ENCODE measurements around the gene TRAPPC2L.

TRAPPC2L gene

GRCh38 chr16:88910284-88911135 lies 53.6 kb downstream of the TRAPPC2L start:
- no peak for DNase-seq (ENCODE audit: low spot score)

GRCh38 chr16:88911136-88911945 lies 54.4 kb downstream of the TRAPPC2L start:
- no peak for DNase-seq (ENCODE audit: low spot score)

GRCh38 chr16:88911946-88912310 lies 55.0 kb downstream of the TRAPPC2L start:
- no peak for DNase-seq (ENCODE audit: low spot score)
